GM19193 (cell line): ENCODE measurements around the gene RNF213.

ENCODE experiments used
- POLR2A ChIP-seq: IDR thresholded peaks from 4 replicates; pipeline ENCODE4 v1.6.1; 2011; ENCODE audit not compliant: insufficient read depth, insufficient read length; ENCODE audit errors: extremely low read depth

RNF213 gene

DNA sequence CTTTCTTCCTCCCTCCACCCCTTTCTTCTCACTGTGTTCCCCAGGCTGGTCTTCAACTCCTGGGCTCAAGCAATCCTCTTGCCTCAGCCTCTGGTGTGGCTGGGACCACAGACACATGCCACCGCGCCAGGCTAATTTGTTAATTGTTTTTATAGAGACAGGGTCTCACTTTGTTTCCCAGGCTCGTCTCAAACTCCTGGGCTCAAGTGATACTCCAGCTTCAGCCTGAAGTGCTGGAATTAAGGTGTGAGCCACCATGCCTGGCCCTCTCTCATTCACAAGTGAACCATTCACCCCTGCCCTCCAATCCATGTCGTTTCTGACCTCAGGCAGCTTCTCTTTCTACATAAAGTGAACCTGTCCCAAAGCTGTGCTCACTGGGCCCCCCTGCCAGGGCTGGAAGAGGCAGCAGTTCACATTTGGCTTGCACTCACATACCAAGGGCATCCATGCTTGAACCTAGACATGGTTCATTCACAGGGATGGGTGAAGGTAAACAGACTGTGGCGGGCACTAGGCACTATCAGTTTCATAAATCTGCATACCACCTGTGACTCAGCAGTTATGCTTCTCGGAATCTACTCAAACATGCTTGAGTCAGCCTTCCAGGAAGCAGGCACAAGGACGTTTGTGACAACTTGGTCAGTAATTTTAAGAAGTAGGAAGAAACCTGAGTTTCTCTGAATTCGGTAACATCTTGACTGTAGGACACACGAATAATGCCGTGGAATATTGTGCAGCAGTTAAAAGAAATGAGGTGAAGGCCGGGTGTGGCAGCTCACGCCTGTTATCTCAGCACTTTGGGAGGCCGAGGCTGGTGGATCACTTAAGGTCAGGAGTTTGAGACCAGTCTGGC, 6.0 kb upstream of the RNF213 start:
- TF ChIP-seq POLR2A, result no peak

DNA sequence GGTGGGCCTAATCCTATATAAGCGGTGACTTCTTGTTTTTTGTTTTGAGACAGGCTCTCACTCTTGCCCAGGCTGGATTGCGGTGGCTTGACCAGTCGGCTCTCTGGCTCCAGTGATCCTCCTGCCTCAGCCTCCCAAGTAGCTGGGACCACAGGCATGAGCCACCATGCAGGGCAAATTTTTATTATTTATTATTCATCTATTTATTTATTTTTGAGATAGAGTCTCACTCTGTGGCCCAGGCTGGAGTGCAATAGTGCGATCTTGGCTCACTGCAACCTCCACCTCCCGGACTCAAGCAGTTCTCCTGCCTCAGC, 4.7 kb upstream of the RNF213 start:
- no peak for TF ChIP-seq POLR2A

DNA sequence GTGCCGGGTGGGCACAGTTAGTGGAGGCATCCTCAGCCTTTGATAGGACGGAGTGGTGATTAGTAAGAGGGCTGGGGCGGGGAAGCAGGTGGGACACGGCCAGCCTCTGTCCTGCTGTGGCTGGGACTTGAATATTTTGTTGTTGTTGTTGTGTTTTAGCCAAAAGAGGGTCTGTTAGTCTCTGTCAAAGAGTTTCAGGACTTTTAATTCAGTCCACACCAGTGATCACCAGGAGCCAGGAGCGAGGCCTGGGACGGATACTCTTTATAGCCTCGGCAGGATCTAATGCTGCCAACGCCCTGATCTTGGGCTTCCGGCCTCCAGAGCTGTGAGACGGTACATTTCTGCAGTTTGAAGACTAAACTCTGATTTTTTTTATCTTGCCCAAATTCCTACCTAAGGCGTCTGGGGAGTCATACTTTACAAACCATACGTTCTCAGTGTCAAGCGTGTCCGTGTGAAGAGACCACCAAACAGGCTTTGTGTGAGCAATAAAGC, 2.9 kb upstream of the RNF213 start:
- no peak for TF ChIP-seq POLR2A

DNA sequence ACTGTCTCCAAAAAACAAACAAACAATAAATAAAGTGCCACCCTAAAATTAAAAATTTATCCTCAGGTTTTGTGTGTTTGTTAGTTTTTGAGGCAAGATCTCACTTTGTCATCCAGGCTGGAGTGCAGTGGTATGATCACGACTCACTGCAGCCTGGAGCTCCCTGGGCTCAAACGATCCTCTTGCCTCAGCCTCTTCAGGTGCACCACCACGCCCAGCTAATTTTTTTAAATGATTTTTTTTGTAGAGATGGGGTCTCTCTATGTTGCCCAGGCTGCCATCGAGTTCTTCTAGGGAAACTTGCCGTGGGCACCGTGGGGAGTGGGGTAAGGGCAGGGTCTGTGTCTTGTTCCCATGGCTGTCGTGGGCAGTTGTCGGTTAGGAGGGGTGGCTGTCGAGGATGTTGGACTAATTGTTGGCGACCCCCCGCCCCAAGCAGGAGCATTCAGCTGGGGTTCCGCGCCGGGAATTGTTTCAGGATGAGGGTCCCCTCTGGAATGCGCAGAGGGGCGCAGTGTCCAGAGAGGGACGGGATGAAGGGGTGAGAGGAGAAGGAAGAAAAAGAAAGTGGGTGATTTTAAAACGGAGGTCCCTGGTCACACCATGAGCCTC, 1.1 kb upstream of the RNF213 start:
- TF ChIP-seq POLR2A, result no peak

DNA sequence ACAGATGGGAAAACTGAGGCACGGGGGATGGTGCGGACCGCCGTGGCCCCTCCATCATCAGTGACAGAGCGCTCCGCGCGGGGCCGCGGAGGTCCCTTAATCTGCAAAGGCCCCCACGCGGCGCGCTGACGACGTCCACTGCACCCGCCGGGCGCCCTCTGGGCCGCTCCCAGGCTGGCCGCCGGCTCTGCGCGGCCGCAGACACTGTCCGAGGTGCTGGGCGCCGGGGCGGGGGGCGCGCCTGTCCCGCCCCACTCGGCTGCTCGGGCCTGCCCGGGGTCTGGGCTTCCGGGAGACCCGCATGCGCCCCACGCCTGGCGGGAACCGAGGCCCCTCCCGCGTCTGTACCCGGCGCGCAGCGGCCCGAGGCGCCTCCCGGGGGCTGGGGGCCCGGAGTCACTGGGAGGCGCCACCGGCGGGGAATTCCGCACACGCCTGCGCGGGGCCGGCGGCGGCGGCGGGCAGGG, 550 bp upstream of the RNF213 start:
- TF ChIP-seq POLR2A, result peak; percentile 35

DNA sequence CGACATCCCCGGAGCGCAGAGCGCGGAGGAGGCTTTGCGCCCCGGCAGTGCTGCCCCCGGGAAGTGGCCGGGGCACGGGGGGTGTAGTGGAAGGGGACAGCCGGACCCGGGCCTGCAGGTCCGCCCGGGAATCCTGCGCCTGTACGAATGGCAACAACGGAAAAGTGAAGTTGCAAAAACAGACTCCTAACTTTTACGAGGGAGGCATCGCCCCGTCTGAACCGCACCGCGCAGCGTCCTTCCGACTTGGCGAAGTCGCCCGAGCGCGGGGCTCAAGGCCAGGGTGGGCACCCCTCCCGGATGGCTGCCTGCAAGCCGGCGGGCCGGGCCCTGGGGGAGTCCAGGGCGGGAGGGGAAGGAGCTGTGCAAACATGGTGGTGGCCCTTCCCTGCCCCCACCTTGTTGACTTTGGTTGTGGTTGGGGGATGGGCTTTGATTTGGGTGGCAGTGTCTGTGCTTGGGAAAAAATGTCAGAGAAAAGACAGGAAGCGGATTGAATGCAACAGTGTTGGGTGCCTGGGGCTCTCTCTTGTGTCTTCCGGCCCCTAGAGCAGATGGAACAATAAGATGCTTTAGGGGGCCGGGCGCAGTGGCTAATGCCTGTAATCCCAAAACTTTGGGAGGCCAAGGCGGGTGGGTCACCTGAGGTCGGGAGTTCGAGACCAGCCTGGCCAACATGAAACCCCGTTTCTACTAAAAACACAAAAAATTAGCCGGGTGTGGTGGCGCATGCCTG, 675 bp downstream of the RNF213 start:
- no peak for TF ChIP-seq POLR2A

DNA sequence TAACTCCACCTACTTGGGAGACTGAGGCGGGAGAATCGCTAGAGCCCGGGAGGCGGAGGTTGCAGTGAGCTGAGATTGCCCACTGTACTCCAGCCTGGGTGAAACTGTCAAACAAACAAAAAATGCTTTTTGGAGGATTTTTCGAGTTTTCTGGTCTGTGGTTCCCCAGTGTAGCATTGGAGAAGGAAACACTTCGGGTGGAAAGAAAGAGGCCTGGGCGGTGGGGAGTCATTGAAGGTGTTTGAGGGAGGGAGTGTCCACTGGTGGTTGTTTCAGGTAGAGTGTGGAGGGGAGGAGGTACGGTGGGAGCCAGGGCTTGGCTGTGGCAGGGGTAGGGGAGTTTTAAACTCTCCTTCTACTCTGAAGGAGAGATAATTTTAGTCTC, 1.2 kb downstream of the RNF213 start:
- TF ChIP-seq POLR2A, result no peak

DNA sequence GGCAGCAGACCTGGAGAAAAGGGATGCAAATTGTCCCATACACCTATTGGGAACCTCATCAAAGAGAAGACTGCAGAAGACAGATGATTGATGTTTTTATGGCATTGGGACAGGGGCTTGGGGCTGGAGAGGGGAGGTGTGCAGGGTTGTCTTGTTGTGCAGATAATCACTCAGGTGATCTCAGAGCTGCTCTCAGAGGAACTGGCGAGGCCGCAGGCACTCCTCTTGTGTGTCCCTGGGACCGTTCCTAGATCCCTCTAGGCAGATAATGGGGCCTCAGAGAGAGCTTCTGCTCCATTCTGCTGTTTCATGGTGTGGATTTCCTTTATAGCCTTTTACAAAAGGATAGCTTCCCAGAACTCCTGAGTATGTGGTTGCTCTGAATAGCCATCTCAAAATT, 1.6 kb downstream of the RNF213 start:
- no peak for TF ChIP-seq POLR2A

DNA sequence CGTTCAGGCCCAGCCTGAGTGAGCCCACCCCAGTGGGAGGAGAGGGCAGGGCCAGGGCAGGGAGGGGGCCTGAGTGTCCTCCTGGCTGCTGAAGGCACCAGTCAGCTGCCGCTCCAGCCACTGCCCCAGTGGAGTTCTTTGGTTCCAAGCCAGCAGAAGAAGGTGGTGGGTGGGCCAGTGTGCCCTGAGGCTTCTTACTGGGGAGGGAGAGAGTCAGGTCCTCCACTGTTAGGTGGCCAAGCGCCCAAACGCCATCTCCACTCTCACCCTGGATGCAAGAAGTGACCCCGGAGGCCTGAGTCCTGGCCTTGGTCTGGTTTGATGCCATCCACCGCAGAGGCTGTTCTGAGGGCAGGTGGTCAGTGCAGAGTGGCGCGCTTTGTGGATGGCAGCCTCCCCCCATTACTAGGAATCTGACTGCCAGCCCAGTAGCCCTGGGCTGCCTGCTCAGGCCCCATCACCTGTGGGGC, 2.2 kb downstream of the RNF213 start:
- TF ChIP-seq POLR2A, result no peak

DNA sequence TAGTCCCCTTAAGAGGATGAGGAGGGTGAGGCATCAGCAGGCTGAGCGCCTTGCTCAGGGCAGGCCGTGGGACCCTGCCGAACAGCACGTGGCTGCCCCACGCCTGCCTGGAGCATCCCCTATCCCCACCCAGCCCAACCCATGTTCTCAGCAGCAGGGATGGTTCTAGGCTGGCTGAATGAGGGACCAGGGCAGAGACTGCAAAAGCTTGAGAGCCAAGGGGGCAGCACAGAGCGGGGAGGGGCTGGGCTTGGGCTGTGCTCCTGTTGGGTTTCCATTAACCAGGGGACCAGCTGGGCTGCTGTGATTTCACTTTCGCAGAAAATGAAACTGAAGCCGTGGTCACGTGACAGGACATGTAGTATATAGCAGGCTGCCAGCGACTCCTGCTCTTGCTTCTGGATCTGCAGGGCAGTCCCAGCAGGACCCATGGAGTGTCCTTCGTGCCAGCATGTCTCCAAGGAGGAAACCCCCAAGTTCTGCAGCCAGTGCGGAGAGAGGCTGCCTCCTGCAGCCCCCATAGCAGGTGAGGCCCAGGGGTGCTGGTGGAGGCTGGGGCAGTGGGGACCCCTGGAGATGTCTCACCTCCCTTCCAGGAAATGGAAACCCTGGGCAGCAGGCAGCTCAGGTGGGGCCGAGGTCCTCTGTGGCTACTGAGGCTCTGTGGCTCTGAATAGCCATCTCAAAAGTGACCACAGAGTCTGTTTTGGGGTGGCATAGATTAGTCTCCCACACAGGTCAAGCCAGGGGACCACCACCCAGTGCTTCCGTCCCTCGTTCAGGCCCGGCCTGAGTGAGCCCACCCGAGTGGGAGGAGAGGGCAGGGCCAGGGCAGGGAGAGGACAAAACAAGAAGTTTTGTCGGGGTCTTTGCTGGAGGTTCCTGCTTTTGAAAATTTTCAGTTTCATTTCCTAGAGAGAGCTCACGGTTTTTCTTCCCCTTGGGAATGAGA, 2.9 kb downstream of the RNF213 start:
- peak; percentile 99 for TF ChIP-seq POLR2A

DNA sequence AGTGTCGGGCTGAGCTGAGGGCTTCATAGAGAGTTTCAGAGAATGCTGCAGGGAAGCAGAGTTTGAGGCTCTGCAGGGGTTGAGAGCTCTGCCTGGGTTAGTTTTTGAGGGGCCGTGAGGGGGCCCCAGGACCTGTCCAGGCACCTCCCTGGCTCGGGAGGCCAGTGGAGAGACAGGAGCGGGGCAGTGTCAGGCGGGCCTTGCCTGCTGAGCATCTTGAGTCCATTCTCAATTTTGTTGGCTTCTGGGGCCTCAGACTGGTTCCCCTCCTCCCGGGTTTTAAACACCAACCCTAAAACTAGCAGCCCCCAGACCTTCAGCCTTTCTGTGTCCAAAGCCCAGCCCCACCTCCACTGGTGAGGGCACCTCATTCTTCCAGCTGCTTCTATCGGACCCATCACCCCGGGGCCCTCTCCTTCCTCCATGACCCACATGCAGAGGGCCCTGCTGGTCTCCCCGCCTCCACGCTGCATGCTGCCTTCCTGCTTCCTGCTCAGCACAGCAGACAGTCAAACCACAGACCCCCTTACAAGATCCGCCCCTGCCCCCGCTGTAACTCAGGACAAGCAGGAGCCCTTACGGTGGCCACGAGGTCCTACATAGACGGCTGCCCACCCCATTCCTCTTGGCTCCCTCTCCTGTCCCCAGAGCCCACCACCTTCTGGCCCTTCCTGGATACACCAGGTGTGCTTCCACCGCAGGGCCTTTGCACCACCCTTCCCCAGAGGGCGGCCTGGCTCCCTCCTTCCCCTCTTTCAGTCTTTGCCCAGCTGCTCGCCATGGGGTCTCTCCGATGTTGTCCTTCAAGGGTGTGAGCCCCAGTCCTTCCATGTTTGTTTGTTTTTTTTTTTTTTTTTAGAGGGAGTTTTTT, 3.8 kb downstream of the RNF213 start:
- peak; percentile 36 for TF ChIP-seq POLR2A

DNA sequence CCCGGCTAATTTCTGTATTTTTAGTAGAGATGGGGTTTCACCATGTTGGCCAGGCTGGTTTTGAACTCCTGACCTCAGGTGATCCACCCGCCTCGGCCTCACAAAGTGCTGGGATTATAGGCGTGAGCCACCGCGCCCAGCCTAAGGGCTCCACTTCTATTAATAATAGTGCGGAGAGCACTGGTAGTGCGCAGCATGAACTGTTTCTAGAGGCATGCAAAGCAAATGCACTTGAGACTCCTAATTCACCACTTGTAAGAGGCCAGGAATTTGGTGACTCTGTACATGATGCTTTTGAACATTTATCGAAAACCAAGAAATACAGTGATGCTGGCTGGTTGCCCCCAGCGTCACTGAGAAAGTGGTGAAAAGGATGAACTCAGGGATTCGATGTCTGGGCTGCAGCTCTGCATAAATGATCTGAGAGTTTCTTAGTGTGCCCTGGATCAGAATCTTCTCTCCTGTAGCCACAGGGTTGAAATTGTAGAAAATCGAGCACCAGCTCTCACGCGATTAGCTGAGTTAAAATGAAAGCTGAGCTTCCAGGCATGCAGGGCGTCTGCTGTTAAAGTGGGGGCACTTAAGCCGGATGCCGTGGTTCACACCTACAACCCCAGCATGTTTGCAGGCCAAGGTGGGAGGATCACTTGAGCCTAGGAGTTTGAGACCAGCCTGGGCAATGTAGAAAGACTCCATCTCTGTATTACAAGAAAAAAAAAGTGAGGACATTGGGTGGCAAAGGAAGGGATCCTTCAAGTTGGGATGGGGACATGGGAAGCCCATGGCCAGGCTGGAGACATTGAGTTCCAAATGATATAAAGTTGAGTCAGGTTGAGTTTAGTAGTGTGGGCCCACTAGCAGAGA, 4.8 kb downstream of the RNF213 start:
- TF ChIP-seq POLR2A, result no peak

DNA sequence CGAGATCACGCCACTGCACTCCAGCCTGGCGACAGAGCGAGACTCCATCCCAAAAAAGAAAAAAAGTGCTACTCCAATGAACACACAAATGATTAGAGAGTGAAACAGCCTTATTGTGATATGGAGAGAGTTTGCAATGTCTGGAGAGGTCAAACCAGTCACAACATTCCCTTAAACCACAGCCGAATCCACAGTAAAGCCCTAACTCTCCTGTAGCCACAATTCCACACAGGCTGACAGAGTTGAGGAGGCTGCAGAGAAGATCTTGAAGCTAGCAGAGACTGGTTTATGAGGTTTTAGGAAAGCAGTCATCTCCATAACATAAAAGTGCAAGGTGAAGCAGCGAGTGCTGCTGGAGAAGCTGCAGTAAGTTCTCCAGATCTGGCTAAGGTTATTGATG, 6.7 kb downstream of the RNF213 start:
- no peak for TF ChIP-seq POLR2A

DNA sequence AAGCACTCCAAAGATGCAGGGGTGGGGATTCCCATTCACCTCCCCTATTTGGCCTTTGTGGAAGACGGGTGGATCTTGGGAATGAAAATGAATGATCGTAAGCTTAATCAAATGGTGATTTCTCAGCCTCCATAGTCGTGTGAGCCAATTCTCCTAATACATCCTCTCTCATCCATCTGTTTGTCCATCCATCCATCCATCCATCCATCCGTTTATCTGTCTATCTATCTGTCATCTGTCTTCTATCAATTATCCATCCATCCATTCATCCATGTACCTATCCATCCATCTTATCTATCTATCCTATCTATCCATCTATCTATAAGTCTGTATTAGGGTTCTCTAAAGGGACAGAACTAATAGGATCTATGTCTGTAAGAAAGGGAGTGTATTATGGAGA, 7.8 kb downstream of the RNF213 start:
- TF ChIP-seq POLR2A, result no peak
